Activated gamma-delta T cell treated with anti-CD3 and anti-CD28 coated beads, Interleukin-2, amount 50 U/mL, for 16 hours (primary cell): Measurements from ENCODE around the gene KCNH4.

Experiments
- DNase-seq: peaks from one replicate; pipeline ENCODE4 v3.0.0-alpha.2; 2020; ENCODE audit warnings: low read depth

KCNH4 gene

DNA sequence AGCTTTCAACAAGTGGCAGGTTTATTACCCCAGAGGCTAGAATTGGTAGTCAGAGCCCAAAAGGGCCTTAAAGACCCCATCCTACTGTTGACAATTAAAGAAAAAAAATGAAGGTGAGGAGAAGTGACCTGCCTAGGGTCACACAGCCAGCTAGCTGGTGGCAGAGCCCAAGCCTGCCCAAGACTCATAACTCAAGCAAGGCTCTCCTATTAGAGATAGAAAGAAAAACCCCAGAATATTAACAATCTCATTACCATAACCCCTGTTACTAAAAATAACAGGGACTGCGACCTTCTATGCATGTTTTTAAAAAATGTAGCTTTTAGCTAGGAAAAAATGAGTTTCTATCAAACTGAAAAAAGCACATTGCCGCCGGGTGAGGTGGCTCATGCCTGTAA is 44.3 kb downstream of the KCNH4 start:
- no peak for DNase-seq

DNA sequence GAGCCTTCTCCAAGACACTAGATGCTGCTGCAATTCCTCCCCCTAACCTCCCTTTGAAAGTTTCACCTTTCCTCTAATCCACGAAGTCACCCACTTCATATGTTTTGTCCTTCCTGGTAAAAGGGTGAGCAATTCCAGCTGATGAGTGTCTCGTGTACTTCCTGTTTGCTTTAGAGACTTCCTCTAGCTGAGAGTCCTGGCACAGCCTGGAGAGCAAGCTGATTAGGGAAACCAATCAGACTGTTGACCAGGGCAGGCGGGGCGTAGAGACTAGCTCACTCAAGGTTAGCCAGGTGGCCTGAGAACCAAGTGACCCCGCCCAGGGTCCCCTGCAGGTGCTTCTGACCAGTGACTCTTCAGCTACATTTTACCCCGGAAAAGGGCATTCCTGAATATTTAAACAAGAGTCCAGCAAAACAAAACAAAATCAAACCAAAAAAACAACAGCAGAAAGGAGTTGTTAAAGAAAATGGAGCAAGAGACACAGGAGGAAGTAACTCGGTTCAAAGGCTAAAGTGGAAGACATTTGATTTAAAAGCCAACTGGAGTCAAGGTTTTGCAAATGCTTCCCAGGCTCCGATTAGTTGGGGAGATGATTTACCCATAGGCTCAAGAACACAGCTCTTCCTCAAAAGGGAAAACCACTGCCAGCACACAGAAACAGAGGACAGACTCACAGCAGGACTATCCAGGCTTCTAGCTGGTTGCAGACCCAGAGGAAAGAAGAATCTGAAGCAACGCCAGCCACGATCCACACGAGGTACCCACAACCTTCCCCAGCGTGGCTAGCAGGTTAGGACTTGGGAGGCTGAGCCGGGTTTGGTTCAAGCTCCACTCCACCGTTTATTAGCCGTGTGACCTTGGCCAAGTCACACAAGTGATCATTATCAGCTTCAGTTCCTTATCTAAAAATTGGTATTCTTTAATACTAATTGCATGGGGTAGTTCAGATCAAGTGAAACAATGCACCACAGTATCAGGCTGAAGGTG is 45.0 kb downstream of the KCNH4 start:
- DNase-seq = no peak

DNA sequence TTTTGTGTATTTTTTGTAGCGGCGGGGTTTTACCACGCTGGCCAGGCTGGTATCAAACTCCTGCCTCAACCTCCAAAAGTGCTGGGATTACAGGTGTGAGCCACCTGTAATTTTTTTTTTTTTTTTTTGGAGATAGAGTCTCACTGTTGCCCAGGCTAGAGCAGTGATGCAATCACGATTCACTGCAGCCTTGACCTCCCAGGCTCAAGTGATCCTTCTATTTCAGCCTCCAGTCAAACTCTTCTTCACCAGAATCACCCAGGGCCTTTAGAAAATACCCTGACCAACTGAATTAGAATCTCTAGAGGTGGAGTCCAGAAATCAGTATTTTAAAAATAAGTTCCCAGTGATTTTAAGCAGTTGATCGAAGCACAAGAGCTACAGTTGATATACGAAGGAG is 45.8 kb downstream of the KCNH4 start:
- no peak for DNase-seq

DNA sequence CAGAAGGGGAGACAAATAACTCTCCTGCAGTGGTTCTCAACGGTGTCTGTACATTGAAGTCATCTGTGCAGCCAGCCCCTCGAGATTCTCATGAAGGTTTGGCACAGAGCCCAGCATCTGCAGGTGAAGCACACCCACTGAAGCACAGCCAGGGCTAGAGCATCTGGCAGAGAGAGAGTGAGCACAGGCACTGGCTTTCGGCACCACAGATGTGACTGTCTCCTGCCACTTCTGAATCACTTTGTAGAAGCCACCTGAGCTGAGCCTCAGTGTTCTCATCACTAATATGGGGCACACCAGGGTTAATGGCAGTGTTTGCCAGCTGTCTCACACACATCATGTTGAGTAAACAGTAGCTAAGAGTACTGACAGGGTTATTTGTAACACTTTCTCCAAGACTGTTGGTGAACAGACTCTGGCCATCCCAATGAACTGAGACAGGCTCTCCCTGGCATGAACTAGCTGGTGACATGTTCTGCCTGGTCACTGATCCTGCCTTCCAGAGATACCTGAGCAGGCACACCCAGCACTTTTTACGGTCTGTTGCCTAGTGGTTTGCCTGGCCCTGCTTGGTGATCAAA is 47.4 kb downstream of the KCNH4 start:
- no peak for DNase-seq

DNA sequence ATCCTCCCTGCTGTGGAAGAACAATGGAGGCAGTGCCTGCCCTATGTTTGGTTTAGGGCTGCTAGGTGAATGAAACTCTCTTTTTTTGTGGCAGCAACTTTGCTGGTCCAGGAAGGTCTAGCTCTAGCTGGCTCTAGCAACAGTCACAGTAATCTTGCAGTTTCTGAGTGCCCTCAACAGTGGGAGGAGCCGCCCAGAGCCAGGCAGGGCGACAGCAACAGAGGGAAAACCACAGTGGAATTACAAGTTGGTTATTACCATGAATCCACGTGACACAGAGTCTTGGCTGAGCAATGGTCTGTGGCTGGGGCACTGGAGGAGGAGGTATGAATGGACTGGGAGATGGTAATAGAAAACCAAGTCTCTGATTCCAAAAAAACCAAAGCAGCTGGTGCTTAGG is 48.0 kb downstream of the KCNH4 start:
- no peak for DNase-seq

DNA sequence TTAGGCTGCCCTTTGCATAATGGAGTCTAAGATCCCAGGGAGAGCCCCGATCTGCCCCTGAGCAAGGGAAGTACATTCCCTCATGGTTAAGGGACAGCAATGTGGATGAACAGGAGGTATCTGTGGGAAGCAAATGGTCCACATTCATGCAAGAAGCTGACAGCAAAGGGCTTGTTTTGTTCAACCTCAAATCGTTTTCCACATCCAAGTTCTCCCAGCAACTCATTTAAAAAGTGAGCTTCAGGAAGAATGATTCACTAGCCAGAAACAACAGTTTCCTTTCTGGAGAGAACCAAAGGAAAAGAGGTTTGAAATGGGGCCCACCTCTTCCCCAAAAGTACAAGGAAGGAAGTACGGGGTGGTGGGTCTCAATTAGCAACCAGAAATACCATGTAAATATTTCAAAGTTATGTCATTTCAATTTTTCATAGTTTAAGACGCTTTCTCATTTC is 48.9 kb downstream of the KCNH4 start:
- no peak for DNase-seq

DNA sequence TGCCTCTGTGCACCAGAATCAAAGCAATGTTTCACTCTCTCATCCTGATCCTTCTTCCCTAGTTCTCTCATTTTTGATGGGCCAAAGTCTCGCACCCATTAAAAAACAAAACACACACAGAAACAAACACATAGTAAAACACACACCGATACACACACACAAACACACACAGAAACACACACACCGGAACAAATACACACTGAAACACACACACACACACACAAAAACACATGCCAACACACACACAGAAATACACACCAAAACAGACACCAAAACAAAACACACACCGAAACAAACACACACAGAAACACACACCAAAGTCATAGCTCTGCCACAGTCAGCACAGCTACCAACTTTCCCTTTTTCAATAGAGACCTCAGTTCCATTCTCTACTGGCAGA is 49.7 kb downstream of the KCNH4 start:
- no peak for DNase-seq

DNA sequence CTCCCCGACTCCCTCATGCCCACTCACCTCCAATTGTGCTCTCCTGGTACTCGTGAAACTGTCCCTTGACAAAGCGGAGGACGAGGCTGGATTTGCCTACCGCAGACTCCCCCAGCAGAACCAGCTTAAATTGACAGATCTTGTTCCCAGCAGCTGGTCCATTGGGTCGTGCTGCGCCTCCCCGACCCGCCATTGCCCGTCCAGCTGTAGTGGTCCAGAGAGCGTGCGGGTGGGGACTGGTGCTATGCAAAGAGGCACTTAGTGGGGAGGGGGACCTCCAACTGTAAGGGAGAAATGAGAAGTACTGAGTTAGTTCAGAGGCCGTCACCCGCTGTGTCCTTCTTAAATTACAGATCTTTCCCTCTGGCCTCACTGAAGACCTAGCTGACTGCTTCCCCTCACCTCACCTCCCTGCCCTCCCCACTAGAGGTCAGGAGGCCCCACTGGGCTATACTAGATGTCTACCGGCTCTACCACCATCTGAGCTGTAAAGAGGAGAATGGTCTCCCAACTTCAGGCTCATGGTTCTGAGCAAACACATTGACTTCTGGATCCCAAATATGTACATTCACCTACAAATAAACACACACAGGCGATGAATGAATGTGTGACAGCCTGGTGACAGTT is 50.5 kb downstream of the KCNH4 start:
- DNase-seq = no peak

DNA sequence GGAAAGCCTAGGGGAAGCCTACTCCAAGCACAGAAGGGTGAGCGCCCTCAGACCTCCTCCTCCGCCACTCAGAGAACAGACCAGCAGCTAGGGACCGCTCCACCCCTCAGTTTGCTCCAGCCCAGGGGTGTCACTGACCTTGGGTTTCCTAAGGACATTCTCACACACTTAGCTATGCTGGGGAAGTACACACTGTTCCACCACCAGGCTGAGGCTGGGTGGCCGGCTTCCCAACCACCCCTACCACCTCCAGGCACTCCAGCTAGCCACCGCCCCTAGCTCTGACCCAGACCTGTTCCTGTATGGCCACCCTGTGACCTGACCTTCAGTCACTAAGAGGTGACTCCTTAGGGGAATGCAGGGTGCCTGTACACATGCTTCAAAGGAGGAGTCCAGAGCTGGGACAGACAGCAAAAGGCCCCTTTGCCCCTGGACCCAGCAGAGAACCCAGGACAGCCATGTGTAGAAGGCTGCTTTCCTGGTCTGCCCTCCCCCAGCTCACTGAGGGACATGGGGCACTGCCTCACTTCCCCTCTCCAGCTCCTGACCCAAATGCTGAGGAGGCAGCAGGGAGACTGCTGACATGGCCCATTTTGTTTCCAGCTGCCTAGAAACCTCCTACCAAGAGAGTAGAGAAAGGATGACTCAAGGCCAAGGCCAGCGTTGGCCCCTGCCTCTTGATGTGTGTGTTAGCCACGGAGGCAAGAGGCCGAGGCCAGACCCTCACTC is 51.7 kb downstream of the KCNH4 start:
- no peak for DNase-seq

DNA sequence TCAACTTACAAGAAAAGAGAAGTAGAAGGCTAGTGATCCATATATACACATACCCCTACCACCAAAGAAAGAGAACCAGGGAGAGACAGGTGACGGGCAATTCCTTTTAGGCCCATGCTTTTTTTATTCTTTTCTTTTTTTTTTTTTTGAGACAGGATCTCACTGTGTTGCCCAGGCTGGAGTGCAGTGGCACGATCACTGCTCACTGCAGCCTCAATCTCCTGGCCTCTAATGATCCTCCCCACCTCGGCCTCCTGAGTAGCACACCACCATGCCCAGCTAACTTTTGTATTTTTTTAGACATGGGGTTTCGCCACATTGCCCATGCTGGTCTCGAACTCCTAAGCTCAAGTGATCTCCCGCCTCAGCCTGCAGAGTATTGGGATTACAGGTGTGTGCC is 53.5 kb downstream of the KCNH4 start:
- DNase-seq = no peak

DNA sequence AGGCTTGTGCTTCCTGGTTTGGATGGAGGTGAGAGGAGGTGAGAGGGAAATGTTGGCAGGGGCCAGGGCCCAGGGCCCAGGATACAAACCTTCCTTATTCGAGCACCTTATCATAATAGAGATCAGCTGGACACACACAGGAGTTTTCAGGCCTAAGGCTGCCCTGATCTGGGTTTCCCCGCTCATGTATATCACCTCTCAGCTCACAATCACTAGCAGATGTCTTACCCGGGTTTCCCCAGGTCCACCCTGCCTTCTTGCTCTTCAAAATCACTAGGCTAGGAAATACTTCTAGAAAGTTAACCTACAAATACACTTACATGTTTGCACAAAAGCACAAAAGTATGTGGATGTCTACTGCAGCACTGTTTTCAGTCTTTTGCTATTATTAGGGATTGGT is 54.1 kb downstream of the KCNH4 start:
- DNase-seq = no peak

DNA sequence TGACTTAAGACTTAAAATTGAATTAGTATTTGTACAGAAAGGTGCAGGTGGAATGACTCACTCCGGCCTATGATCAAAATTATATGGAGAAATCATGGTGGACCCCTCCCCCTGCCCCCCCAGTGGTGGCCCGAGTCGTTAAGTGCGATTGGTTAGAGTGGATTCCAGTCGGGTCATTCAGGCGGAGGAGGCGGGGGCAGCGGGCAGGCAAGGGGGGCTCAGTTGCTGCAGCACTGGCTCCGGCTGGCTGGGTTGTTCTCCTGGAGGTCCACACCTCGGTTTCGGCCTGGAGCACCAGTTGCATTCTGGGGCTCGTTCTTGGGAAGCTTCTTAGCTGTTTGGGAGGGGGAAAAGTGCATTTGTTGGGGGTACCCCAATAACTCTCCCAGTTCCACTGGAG is 55.4 kb downstream of the KCNH4 start:
- DNase-seq = no peak

DNA sequence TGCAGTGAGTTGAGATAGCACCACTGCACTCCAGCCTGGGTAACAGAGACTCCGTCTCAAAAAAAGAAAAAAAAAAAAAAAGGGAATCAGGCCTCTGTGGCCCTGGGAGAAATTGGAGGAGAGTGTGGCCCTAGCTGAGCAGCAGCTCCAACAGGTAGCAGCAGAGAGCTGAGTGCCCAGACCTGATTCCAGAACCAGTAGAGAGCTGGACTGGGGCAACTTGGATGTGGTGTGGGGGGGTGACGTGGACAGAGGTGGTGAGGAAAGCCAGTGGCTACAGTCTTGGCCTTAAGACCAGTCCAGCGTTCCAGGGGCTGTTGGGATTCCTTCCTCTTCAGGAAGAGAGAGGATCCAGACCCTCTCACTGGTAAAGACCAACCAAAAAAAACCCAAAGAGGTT is 56.7 kb downstream of the KCNH4 start:
- DNase-seq = no peak

DNA sequence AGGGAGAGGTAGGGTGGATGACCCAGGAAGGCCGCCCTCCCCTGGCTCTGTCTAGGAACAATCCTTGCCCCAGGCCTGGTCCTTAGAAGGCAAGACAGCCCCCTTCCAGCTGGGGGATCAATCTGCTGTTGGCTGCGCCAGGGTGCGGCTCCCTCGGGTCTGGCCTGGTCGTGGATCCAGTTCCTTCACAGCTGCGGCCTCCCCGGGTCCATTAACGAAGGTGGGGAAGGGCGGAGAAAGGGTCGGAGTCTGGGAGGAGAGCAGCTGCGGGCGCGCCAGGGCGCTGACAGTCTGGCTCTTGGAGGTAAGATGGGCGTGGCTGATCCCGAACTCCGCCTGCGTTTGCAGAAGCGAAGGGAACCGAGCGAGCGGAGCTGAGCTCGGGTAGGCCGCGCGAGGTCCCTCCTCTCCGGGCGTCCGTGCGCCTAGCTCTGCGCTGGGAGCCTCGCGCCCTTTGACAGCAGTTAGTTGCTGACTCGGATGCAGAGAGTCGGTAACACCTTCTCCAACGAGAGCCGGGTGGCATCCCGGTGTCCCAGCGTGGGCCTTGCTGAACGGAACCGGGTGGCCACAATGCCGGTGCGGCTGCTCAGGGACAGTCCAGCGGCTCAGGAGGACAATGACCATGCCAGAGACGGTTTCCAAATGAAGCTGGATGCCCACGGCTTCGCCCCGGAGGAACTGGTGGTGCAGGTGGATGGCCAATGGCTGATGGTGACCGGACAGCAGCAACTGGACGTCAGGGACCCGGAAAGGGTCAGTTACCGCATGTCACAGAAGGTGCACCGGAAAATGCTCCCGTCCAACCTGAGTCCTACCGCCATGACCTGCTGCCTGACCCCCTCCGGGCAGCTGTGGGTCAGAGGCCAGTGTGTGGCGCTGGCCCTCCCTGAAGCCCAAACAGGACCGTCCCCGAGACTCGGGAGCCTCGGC is 58.3 kb downstream of the KCNH4 start, which contains the start of gene HSPB9:
TSS of gene HSPB9 (plus strand) at position 434 of the 933 bp plus-strand sequence. CDS start at position 481, 47 bp downstream.
- no peak for DNase-seq

DNA sequence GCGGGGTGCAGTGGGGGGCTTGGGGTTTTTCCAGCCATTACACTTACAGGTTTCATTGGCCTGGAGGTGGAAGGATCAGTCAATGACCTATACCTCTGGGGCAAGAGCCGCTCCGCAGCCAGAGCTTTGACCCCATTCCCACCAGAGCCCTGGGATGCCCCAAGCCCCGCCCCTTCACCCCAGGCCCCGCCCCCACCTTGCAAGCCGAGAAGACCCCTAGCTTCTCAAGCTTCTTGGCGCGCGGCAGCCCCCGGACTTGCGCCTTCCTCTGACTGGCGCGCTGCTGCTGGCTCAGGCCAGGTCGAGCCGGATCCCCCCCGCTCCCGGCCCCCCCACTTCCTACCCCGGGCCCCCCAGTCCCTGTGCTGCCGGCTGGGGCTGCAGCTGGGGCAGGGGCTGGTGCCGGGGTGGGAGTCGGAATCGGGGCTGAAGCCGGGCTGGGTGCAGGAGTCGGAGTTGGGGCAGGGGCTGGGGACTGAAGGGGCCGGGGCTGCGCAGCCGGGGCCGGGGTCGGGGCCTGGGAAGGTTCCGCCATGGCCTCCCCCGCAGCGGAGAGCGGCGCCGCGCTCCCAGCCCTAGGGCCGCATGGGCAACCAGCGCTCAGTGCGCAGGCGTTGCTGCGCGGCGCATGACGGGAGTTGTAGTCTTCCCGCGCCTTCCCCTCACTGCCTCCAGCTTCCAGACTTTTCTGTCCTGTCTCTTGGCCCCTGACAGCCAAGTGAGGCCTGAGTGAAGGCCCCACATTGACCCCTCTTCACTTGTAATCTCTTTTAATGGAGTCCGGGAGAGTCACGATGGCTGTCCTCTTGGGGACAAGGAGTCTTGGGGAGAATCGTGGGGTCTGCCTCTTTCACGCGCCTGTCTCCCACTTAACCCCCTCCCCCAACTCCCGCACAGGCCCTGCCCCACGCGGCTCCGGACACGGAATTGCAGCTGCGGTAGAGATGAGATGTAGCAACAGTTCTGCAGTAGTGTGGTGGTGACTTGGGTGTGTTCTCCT is 59.9 kb downstream of the KCNH4 start, which contains the start of gene KAT2A:
TSS of gene KAT2A (minus strand) at position 598 of the 1,000 bp plus-strand sequence. CDS start at position 535, 63 bp downstream.
- DNase-seq = peak; percentile 58

DNA sequence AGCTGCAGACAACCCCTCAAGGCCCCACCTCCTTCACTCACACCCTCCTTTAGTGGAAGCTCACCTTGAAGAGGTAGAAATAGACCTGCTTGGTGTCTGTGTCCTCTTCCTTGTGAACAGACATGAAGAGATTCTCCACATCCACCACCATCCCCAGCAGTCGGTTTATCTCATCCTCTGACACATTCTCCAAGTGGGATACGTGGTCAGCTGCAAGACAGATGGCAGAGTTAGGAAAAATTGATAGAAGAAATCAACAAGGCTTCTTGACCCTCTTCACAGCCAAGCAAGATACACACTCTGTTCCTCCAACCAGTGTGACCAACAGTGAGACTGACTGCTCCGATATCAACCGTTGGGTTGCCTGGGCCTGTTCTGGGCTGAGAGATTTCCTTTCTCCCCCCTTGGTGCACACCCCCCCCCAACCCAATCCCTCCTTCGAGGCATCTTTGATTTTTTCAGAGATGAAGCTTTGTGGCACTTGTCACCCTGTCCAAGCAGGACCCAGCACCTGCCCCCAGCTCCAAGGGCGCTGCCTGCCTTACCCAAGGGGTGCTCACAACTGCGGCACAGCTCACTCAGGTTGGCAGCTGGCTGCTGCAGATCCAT is 60.7 kb downstream of the KCNH4 start:
- DNase-seq = no peak

DNA sequence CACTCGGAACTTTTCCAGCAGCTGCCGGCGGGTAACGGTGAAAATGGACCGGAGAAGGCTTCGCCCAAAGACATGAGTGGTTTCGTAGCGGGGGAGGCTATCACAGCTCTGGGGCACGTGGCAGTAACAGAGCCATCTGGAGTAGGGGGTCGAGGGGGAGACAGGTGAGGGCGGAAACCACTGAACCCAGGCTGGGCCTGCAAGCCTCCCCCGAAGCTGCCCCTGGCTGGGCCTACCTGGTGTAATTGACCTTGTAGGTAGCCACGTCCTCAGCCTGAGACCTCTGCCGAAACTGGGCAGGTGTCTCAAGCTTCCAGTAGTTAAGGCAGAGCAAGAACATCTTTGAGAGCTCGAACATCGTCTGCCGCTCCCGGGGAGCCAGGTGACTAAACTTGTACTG is 61.6 kb downstream of the KCNH4 start:
- no peak for DNase-seq

DNA sequence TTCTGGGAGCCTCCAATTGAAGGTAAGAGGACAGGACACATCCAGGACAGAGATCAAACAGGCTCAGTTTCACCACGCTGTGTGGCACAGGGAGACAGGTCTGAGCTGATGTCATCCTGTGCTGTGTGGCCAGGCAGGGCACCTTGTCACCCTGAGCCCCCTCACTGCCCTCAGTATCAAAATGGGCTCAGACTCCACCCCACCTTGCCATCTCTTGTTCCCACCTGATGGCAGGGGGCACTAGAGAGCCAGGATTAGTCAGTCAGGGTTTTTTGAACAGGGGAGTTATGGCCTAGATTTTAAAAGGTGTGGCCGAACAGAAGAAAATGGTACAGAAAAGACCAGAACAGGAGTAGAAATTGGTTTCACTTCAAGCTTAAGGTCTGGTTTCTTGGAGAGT is 62.4 kb downstream of the KCNH4 start:
- DNase-seq = peak; percentile 19

DNA sequence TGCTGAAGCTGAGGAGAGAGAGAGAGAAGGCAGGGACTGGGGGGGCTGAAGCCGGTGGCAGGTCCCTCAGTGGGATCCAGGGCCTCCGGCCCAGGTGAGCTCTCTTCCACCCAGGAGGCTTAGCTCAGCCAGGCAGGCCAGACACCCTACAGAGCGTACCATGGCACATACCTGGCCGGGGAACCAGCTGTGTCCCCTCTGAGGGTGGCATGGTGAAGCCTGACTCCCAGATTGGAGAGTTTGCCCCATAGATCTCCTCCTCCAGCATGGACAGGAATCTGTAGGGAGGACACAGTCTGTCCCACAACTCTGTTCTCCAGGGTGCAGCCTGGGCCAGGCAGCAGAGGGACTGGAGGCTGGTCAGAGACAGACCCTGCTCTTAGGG is 62.8 kb downstream of the KCNH4 start:
- no peak for DNase-seq
